IMR-90 (cell line): ENCODE results near the gene ZNF44. TPM values are rescaled to one million over a fixed set of nuclear protein-coding genes. Genes with fewer than 3 reads are reported as not detected.

Experiments used
- ATAC-seq: fragments of 200-7000 bp; cut with Tn5 transposase; 2 replicates; pipeline ENCODE4 v1.9.1; 2020; ENCODE audit warnings: low read depth, mild to moderate bottlenecking, moderate library complexity
- BruUV-seq: library from RNA; stranded (reverse); fragments of 400-500 nt; replicated peaks from 2 replicates; lab custom pipeline; 2021; lab: Mats Ljungman, UMichigan
- CTCF ChIA-PET: fragments of 300-600 bp; formaldehyde crosslinking; extraction: SDS; loops from one replicate; lab custom pipeline; 2021; ENCODE audit warnings: antibody characterized with exemption; lab: Yijun Ruan, JAX
- POLR2A ChIA-PET: fragments of 300-600 bp; sonication (Branson Sonifier 250); formaldehyde crosslinking; loops from one replicate; lab custom pipeline; 2022; ENCODE audit warnings: antibody characterized with exemption; ENCODE audit not compliant: unreplicated experiment; lab: Charles Lee
- DNase-seq: peaks from one replicate; pipeline ENCODE4 v3.0.0; 2013
- H2AFZ ChIP-seq: replicated peaks from 2 replicates; pipeline ENCODE3; 2013; ENCODE audit warnings: low read length, mild to moderate bottlenecking; ENCODE audit not compliant: poor library complexity
- H2AK5ac ChIP-seq: 2 replicates; pipeline ENCODE4 v1.6.1; 2013; ENCODE audit warnings: low read depth, low read length, inconsistent platforms
- H2AK9ac ChIP-seq: replicated peaks from 2 replicates; pipeline ENCODE3; 2013; ENCODE audit warnings: mild to moderate bottlenecking, low read depth, low read length, moderate library complexity; ENCODE audit not compliant: poor library complexity
- H2BK120ac ChIP-seq: 2 replicates; pipeline ENCODE4 v1.6.1; 2013; ENCODE audit warnings: low read depth, low read length, inconsistent platforms
- H2BK15ac ChIP-seq: 3 replicates; pipeline ENCODE4 v1.6.1; 2013; ENCODE audit warnings: low read depth, low read length, inconsistent platforms
- H2BK20ac ChIP-seq: 2 replicates; pipeline ENCODE4 v1.6.1; 2013; ENCODE audit warnings: low read depth, mild to moderate bottlenecking, inconsistent platforms, low read length, moderate library complexity
- H2BK5ac ChIP-seq: 2 replicates; pipeline ENCODE4 v1.6.1; 2013; ENCODE audit warnings: mild to moderate bottlenecking, low read depth, low read length, inconsistent platforms; ENCODE audit not compliant: poor library complexity, severe bottlenecking
- H3K14ac ChIP-seq: replicated peaks from 2 replicates; pipeline ENCODE4 v1.6.1; 2013; ENCODE audit warnings: low read depth, low read length, inconsistent platforms
- H3K18ac ChIP-seq: 2 replicates; pipeline ENCODE4 v1.6.1; 2013; ENCODE audit warnings: low read depth, low read length, control low read depth
- H3K23ac ChIP-seq: 2 replicates; pipeline ENCODE4 v1.6.1; 2013; ENCODE audit warnings: low read depth, low read length, inconsistent platforms
- H3K27ac ChIP-seq: 2 replicates; pipeline ENCODE4 v1.5.1; 2013; ENCODE audit warnings: mild to moderate bottlenecking, control low read depth, low read length; ENCODE audit not compliant: insufficient read depth
- H3K27me3 ChIP-seq: 2 replicates; pipeline ENCODE4 v1.6.1; 2013; ENCODE audit warnings: low read length; ENCODE audit not compliant: control insufficient read depth, insufficient read depth
- H3K36me3 ChIP-seq: 2 replicates; pipeline ENCODE4 v1.6.1; 2013; ENCODE audit warnings: low read length, mixed read lengths; ENCODE audit not compliant: control insufficient read depth, insufficient read depth
- H3K4ac ChIP-seq: 2 replicates; pipeline ENCODE4 v1.6.1; 2013; ENCODE audit warnings: low read depth, low read length, inconsistent platforms
- H3K4me1 ChIP-seq: 2 replicates; pipeline ENCODE4 v1.6.1; 2013; ENCODE audit warnings: low read length, mixed read lengths; ENCODE audit not compliant: control insufficient read depth, insufficient read depth
- H3K4me2 ChIP-seq: 2 replicates; pipeline ENCODE4 v1.6.1; 2013; ENCODE audit warnings: low read depth, mild to moderate bottlenecking, control low read depth, low read length, moderate library complexity
- H3K4me3 ChIP-seq: 2 replicates; pipeline ENCODE4 v1.5.1; 2013; ENCODE audit warnings: low read depth, mild to moderate bottlenecking, control low read depth, low read length, moderate library complexity; ENCODE audit not compliant: insufficient read depth
- H3K56ac ChIP-seq: 2 replicates; pipeline ENCODE4 v1.6.1; 2013; ENCODE audit warnings: low read length, inconsistent platforms; ENCODE audit not compliant: insufficient read depth; ENCODE audit errors: extremely low read depth
- H3K79me1 ChIP-seq, 2 experiments: 2 replicates each; pipeline ENCODE4 v1.6.1; 2013; ENCODE audit warnings: low read length in 2 of 2, inconsistent platforms in 1 of 2, low read depth in 1 of 2
- H3K9ac ChIP-seq: 2 replicates; pipeline ENCODE4 v1.6.1; 2013; ENCODE audit warnings: low read depth, low read length, control low read depth
- H3K9me1 ChIP-seq: 2 replicates; pipeline ENCODE4 v1.6.1; 2013; ENCODE audit warnings: low read length, inconsistent platforms; ENCODE audit not compliant: insufficient read depth
- H3K9me3 ChIP-seq: 2 replicates; pipeline ENCODE4 v1.6.1; 2013; ENCODE audit warnings: low read length; ENCODE audit not compliant: control insufficient read depth, insufficient read depth
- H4K20me1 ChIP-seq: 2 replicates; pipeline ENCODE4 v1.6.1; 2013; ENCODE audit warnings: low read length, inconsistent platforms; ENCODE audit not compliant: insufficient read depth
- H4K5ac ChIP-seq: 2 replicates; pipeline ENCODE4 v1.6.1; 2013; ENCODE audit warnings: mild to moderate bottlenecking, low read depth, low read length, control low read depth
- H4K8ac ChIP-seq, 2 experiments: 2 replicates each; pipeline ENCODE4 v1.6.1; 2013; ENCODE audit warnings: low read depth in 2 of 2, low read length in 2 of 2, control low read depth in 1 of 2, inconsistent platforms in 1 of 2
- H4K91ac ChIP-seq: 2 replicates; pipeline ENCODE4 v1.6.1; 2013; ENCODE audit warnings: low read depth, low read length, inconsistent platforms; ENCODE audit not compliant: insufficient read depth
- BHLHE40 ChIP-seq: fragments of 150-350 bp; IDR thresholded peaks from 2 replicates; pipeline ENCODE4 v1.6.1; 2016; ENCODE audit warnings: mild to moderate bottlenecking, low read depth, low read length
- CEBPB ChIP-seq: IDR thresholded peaks from 2 replicates; pipeline ENCODE4 v1.6.1; 2012; ENCODE audit warnings: low read depth, low read length, improper control_type of control experiment
- CHD1 ChIP-seq: IDR thresholded peaks from 2 replicates; pipeline ENCODE4 v1.6.1; 2012; ENCODE audit warnings: low read depth, low read length, improper control_type of control experiment
- FOS ChIP-seq: fragments of 150-350 bp; IDR thresholded peaks from 2 replicates; pipeline ENCODE4 v1.6.1; 2016; ENCODE audit warnings: low read depth, low read length
- MAFK ChIP-seq: IDR thresholded peaks from 2 replicates; pipeline ENCODE4 v1.6.1; 2012; ENCODE audit warnings: low read depth, low read length, improper control_type of control experiment
- MAZ ChIP-seq: IDR thresholded peaks from 2 replicates; pipeline ENCODE4 v1.6.1; 2012; ENCODE audit warnings: low read depth, mild to moderate bottlenecking, low read length, improper control_type of control experiment, moderate library complexity, borderline replicate concordance
- MXI1 ChIP-seq: IDR thresholded peaks from 2 replicates; pipeline ENCODE4 v1.6.1; 2012; ENCODE audit warnings: low read depth, mild to moderate bottlenecking, low read length, moderate library complexity, borderline replicate concordance
- NFE2L2 ChIP-seq: fragments of 150-350 bp; IDR thresholded peaks from 2 replicates; pipeline ENCODE4 v1.6.1; 2016; ENCODE audit warnings: low read depth, mild to moderate bottlenecking, low read length
- POLR2A ChIP-seq: IDR thresholded peaks from 2 replicates; pipeline ENCODE4 v1.6.1; 2012; ENCODE audit warnings: mild to moderate bottlenecking, low read depth, low read length
- RAD21 ChIP-seq: IDR thresholded peaks from 2 replicates; pipeline ENCODE4 v1.6.1; 2012; ENCODE audit warnings: low read length, improper control_type of control experiment
- RCOR1 ChIP-seq: IDR thresholded peaks from 2 replicates; pipeline ENCODE4 v1.6.1; 2012; ENCODE audit warnings: mild to moderate bottlenecking, low read length, improper control_type of control experiment; ENCODE audit not compliant: insufficient replicate concordance
- RFX5 ChIP-seq: IDR thresholded peaks from 2 replicates; pipeline ENCODE4 v1.8.0; 2012; ENCODE audit warnings: low read depth, mild to moderate bottlenecking, low read length, moderate library complexity
- SMC3 ChIP-seq: fragments of 150-350 bp; IDR thresholded peaks from 2 replicates; pipeline ENCODE4 v1.6.1; 2016; ENCODE audit warnings: low read depth, mild to moderate bottlenecking, antibody characterized with exemption, low read length, moderate library complexity
- WGBS, 2 experiments: methylation state at CpG; one replicate each; pipeline versions ENCODE4 v1.1.5 to v1.1.7; 2013; ENCODE audit warnings: missing lambda C conversion rate in 2 of 2; ENCODE audit not compliant: insufficient read length in 1 of 2; ENCODE audit errors: extremely low coverage in 2 of 2; 5-methylcytosine and 5-hydroxymethylcytosine counted together
- dilution Hi-C: fragments of 300-500 bp; cut with HindIII; formaldehyde crosslinking; loops from one replicate; pipeline ENCODE4 v1.14.3; 2018; ENCODE audit warnings: low sequenced_read_pairs; ENCODE audit not compliant: unreplicated experiment
- in situ Hi-C: fragments of 300-500 bp; cut with MboI; formaldehyde crosslinking; loops from 3 replicates; pipeline ENCODE4 v1.14.3; 2019; ENCODE audit warnings: low sequenced_read_pairs, inconsistent platforms, mixed read lengths
- intact Hi-C: fragments of 100-400 bp; cut with micrococcal nuclease; formaldehyde crosslinking; loops from 2 replicates; pipeline ENCODE4 v1.10.0; 2022
- polyA plus RNA-seq, 3 experiments: library from polyadenylated mRNA; depleted of rRNA; stranded (reverse); fragments of >200 nt; gene quantifications; 2 replicates each; pipeline ENCODE4 v1.2.3, GENCODE V29; 2012; ENCODE audit warnings: low replicate concordance in 1 of 3
- total RNA-seq: library from RNA; depleted of rRNA; stranded (reverse); fragments of >200 nt; gene quantifications from 2 replicates; pipeline ENCODE4 v1.2.3, GENCODE V29; 2012
- TF ChIP-seq, protein P1 (sequence below): conservative IDR thresholded peaks from 2 replicates; pipeline ENCODE4 v1.5.1; 2012; ENCODE audit warnings: mild to moderate bottlenecking, low read depth, low read length, improper control_type of control experiment
- TF ChIP-seq, protein P2 (sequence below): fragments of 150-350 bp; IDR thresholded peaks from 2 replicates; pipeline ENCODE4 v1.6.1; 2016; ENCODE audit warnings: low read depth, mild to moderate bottlenecking, low read length, moderate library complexity, borderline replicate concordance
- TF ChIP-seq, protein P3 (sequence below): fragments of 150-350 bp; IDR thresholded peaks from 2 replicates; pipeline ENCODE4 v1.6.1; 2017; ENCODE audit warnings: mild to moderate bottlenecking, antibody characterized with exemption, low read length, low read depth

The ZNF44 gene
- total and polyA plus RNA-seq, 2 of the 4 experiments (the other 2 are of a cell fraction) = 3.5 to 6.6 TPM

DNA sequence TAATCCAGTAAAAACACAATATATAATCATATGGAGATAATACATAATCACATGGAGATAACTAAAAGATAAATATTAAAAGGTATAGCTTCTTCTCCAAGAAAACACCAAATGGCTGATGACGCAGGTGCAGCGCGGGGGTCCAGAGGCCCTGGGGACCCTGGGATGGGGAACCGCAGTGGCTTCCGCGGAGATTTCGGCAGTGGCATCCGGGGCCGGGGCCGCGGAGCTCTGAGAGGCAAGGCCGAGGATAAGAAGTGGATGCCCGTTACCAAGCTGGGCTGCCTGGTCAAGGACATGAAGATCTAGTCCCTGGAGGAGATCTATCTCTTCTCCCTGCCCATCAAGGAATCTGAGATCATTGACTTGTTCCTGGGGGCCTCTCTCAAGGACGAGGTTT, 10.5 kb downstream of the ZNF44 start:
- no peak for DNase-seq
- TF ChIP-seq RAD21 (no peak), MAFK (no peak), MXI1 (no peak), POLR2A (no peak), MAZ (no peak), FOS (no peak), NFE2L2 (no peak), RFX5 (no peak), CHD1 (no peak), RCOR1 (no peak), SMC3 (no peak), CEBPB (no peak), BHLHE40 (no peak)
- TF ChIP-seq, protein P1, sequence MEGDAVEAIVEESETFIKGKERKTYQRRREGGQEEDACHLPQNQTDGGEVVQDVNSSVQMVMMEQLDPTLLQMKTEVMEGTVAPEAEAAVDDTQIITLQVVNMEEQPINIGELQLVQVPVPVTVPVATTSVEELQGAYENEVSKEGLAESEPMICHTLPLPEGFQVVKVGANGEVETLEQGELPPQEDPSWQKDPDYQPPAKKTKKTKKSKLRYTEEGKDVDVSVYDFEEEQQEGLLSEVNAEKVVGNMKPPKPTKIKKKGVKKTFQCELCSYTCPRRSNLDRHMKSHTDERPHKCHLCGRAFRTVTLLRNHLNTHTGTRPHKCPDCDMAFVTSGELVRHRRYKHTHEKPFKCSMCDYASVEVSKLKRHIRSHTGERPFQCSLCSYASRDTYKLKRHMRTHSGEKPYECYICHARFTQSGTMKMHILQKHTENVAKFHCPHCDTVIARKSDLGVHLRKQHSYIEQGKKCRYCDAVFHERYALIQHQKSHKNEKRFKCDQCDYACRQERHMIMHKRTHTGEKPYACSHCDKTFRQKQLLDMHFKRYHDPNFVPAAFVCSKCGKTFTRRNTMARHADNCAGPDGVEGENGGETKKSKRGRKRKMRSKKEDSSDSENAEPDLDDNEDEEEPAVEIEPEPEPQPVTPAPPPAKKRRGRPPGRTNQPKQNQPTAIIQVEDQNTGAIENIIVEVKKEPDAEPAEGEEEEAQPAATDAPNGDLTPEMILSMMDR = no peak
- TF ChIP-seq, protein P2, sequence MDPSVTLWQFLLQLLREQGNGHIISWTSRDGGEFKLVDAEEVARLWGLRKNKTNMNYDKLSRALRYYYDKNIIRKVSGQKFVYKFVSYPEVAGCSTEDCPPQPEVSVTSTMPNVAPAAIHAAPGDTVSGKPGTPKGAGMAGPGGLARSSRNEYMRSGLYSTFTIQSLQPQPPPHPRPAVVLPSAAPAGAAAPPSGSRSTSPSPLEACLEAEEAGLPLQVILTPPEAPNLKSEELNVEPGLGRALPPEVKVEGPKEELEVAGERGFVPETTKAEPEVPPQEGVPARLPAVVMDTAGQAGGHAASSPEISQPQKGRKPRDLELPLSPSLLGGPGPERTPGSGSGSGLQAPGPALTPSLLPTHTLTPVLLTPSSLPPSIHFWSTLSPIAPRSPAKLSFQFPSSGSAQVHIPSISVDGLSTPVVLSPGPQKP = no peak
- TF ChIP-seq, protein P3, sequence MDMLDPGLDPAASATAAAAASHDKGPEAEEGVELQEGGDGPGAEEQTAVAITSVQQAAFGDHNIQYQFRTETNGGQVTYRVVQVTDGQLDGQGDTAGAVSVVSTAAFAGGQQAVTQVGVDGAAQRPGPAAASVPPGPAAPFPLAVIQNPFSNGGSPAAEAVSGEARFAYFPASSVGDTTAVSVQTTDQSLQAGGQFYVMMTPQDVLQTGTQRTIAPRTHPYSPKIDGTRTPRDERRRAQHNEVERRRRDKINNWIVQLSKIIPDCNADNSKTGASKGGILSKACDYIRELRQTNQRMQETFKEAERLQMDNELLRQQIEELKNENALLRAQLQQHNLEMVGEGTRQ = no peak
- Histone ChIP-seq H3K9me3 (peaks cover 20% of the 10 kb centered on the region), H3K4me1 (no peaks in the 10 kb centered on the region), H3K4ac (no peak overlapping the region), H3K18ac (no peak overlapping the region), H3K56ac (no peak overlapping the region), H3K27ac (no peak overlapping the region), H3K9ac (no peak overlapping the region), H2BK20ac (no peak overlapping the region), H3K4me2 (no peak overlapping the region), H3K79me1 (peaks cover 6 to 9% of the 10 kb centered on the region in 2 experiments), H4K8ac (no peak overlapping the region), H3K36me3 (peaks cover 7% of the 10 kb centered on the region; the same call in 1 of the 2 replicates), H4K5ac (no peak overlapping the region), H2AFZ (no peak overlapping the region), H2BK15ac (no peak overlapping the region), H3K9me1 (no peaks in the 10 kb centered on the region), H3K23ac (no peak overlapping the region), H2AK5ac (no peak overlapping the region), H4K91ac (no peak overlapping the region), H2AK9ac (no peak overlapping the region), H3K27me3 (no peaks in the 10 kb centered on the region), H3K4me3 (no peak overlapping the region), H4K20me1 (no peaks in the 10 kb centered on the region), H2BK120ac (no peak overlapping the region), H2BK5ac (no peak overlapping the region), H3K14ac (no peak overlapping the region)
- intact Hi-C loops (no loop called here), dilution Hi-C loops (no loop called here), in situ Hi-C loops (no loop called here)
- BruUV-seq = no TSS peak
- POLR2A ChIA-PET = no interaction called here
- WGBS, 2 experiments = no CpG with 5 or more reads among the region's 14 CpGs
- CTCF ChIA-PET = no interaction called here
- ATAC-seq = no peak
